Right cardiac atrium (tissue), 5 donors: Measurements from ENCODE around the gene AZU1. TPM values are rescaled to one million over a fixed set of nuclear protein-coding genes. Genes with fewer than 3 reads are reported as not detected.

Experiments
- ATAC-seq, 2 donors: fragments of 200-7000 bp; cut with Tn5 transposase; one replicate each; pipeline versions ENCODE4 v1.8.0 to v1.9.1; 2020; ENCODE audit warnings: moderate library complexity in 2 of 2, mild to moderate bottlenecking in 1 of 2
- DNase-seq, 3 donors: peaks; one replicate each; pipeline ENCODE4 v3.0.0-alpha.2; 2020
- H3K27ac ChIP-seq: one replicate; pipeline ENCODE4 v1.5.1; 2013; ENCODE audit warnings: mild to moderate bottlenecking, low read length, control low read depth, moderate library complexity
- H3K27me3 ChIP-seq: one replicate; pipeline ENCODE4 v1.6.1; 2013; ENCODE audit not compliant: control insufficient read depth, insufficient read depth
- H3K4me1 ChIP-seq: one replicate; pipeline ENCODE4 v1.6.1; 2013; ENCODE audit warnings: low read length; ENCODE audit not compliant: control insufficient read depth, insufficient read depth
- H3K4me3 ChIP-seq: one replicate; pipeline ENCODE4 v1.5.1; 2013; ENCODE audit warnings: low read length, control low read depth
- H3K9me3 ChIP-seq: one replicate; pipeline ENCODE4 v1.6.1; 2013; ENCODE audit warnings: low read length; ENCODE audit not compliant: control insufficient read depth
- WGBS: extraction: QIAGEN DNeasy Blood & Tissue Kit; methylation state at CpG from one replicate; pipeline ENCODE4 v1.1.7; 2013; 5-methylcytosine and 5-hydroxymethylcytosine counted together
- intact Hi-C, 4 donors: fragments of 100-400 bp; cut with DNase I; formaldehyde crosslinking; loops; one replicate each; pipeline versions ENCODE4 v1.11.0 to v1.14.0; 2022 to 2023
- polyA plus RNA-seq: library from polyadenylated mRNA; stranded (reverse); fragments of 200-250 nt; gene quantifications from one replicate; pipeline ENCODE4 v1.2.3, GENCODE V29; 2013
- total RNA-seq, 4 donors: library from RNA; stranded (reverse); fragmentation: NEBNext Ultra II Directional; extraction: Animal tissue kit (Norgen Biotek cat#: 25700); gene quantifications; one replicate each; pipeline ENCODE4 v1.2.1, GENCODE V29; 2021
- donor health status: healthy with polysubstance abuse.
- donor health status: DM: no; HTN: yes; CAD: no.
- donor health status: DM: no; HTN: no; CAD: no.
- donor health status: DM: no; HTN: yes; CAD: no; lungs with severe emphysema.
- donor health status: DM: yes; HTN: yes; CAD: no.

The AZU1 gene
- total and polyA plus RNA-seq, 5 donors: 0.11 TPM; not detected in 4

- intact Hi-C loops: no loop called here
- Histone ChIP-seq H3K9me3 (no peaks in the 10 kb centered on the region), H3K27ac (peak overlapping the region; percentile 62), H3K27me3 (no peaks in the 10 kb centered on the region), H3K4me3 (no peak overlapping the region), H3K4me1 (no peaks in the 10 kb centered on the region)
- DNase-seq: no peak
- WGBS: 74% methylated on average over 9 of the region's 9 CpGs
- ATAC-seq: peak in 1 of 2 donors; percentile 16
Observed at GRCh38 chr19:789701-790060, 38.0 kb upstream of the AZU1 start.

- no peak for ATAC-seq
- WGBS: 78% methylated on average over 26 of the region's 26 CpGs
- Histone ChIP-seq H3K27ac (peak overlapping the region; percentile 4), H3K4me3 (no peak overlapping the region), H3K27me3 (no peaks in the 10 kb centered on the region), H3K4me1 (peaks cover 2% of the 10 kb centered on the region), H3K9me3 (no peaks in the 10 kb centered on the region)
- intact Hi-C loops: no loop called here
- no peak for DNase-seq
Observed at GRCh38 chr19:791007-791566, 36.5 kb upstream of the AZU1 start.

- H3K27ac ChIP-seq: peak overlapping the region; percentile 4
- H3K9me3 ChIP-seq: no peaks in the 10 kb centered on the region
- no peaks in the 10 kb centered on the region for H3K27me3 ChIP-seq
- WGBS: 47% methylated on average over 8 of the region's 8 CpGs
- intact Hi-C loops: no loop called here
- no peak overlapping the region for H3K4me3 ChIP-seq
- DNase-seq (peak in 2 of 3 donors; percentile 54 to 80), ATAC-seq (peak in 1 of 2 donors; percentile 56)
- peaks cover 3% of the 10 kb centered on the region for H3K4me1 ChIP-seq
Observed at GRCh38 chr19:791567-792305, 35.9 kb upstream of the AZU1 start.

GRCh38 chr19:792306-792885 lies 35.2 kb upstream of the AZU1 start:
- Histone ChIP-seq H3K4me1 (peaks cover 3% of the 10 kb centered on the region), H3K4me3 (no peak overlapping the region), H3K27ac (peak overlapping the region; percentile 2), H3K9me3 (no peaks in the 10 kb centered on the region), H3K27me3 (no peaks in the 10 kb centered on the region)
- intact Hi-C loops: no loop called here
- ATAC-seq (no peak), DNase-seq (no peak)
- WGBS: 63% methylated on average over 16 of the region's 16 CpGs

GRCh38 chr19:793806-794205 lies 33.8 kb upstream of the AZU1 start:
- H3K27me3 ChIP-seq: no peaks in the 10 kb centered on the region
- no peak overlapping the region for H3K27ac ChIP-seq
- intact Hi-C loops: no loop called here
- H3K4me3 ChIP-seq: no peak overlapping the region
- peaks cover 3% of the 10 kb centered on the region for H3K4me1 ChIP-seq
- ATAC-seq: no peak
- DNase-seq: peak in 1 of 3 donors; percentile 61
- 94% methylated on average over 12 of the region's 12 CpGs for WGBS
- H3K9me3 ChIP-seq: no peaks in the 10 kb centered on the region

GRCh38 chr19:795073-795611 lies 32.5 kb upstream of the AZU1 start:
- Histone ChIP-seq H3K9me3 (no peaks in the 10 kb centered on the region), H3K27me3 (no peaks in the 10 kb centered on the region), H3K4me1 (peaks cover 7% of the 10 kb centered on the region), H3K27ac (no peak overlapping the region), H3K4me3 (no peak overlapping the region)
- intact Hi-C loops: no loop called here
- no peak for ATAC-seq
- WGBS: 71% methylated on average over 28 of the region's 28 CpGs
- peak; percentile 71 to 90 (median 88) for DNase-seq

- H3K4me3 ChIP-seq: peak overlapping the region; percentile 61
- no peaks in the 10 kb centered on the region for H3K9me3 ChIP-seq
- no peaks in the 10 kb centered on the region for H3K27me3 ChIP-seq
- 79% methylated on average over 39 of the region's 39 CpGs for WGBS
- DNase-seq (peak; percentile 40 to 73 (median 70)), ATAC-seq (no peak)
- intact Hi-C loops: no loop called here
- peaks cover 11% of the 10 kb centered on the region for H3K4me1 ChIP-seq
- no peak overlapping the region for H3K27ac ChIP-seq
Observed at GRCh38 chr19:795691-796581, 31.7 kb upstream of the AZU1 start.

- peak; percentile 90 to 93 for ATAC-seq
Observed at GRCh38 chr19:796692-797527, 30.7 kb upstream of the AZU1 start, which contains the start of gene PTBP1. Gene PTBP1, plus strand, starts transcription at chr19:797452. Its CDS starts 46 bp downstream, at chr19:797498.

GRCh38 chr19:797528-798414 lies 29.9 kb upstream of the AZU1 start:
- H3K4me3 ChIP-seq: peak overlapping the region; percentile 99
- H3K27me3 ChIP-seq: no peaks in the 10 kb centered on the region
- H3K27ac ChIP-seq: peak overlapping the region; percentile 82
- intact Hi-C loops: no loop called here
- DNase-seq (peak; percentile 92 to 97 (median 96)), ATAC-seq (peak; percentile 16 to 27)
- H3K9me3 ChIP-seq: no peaks in the 10 kb centered on the region
- under 1% methylated on average over 125 of the region's 129 CpGs for WGBS
- peaks cover 19% of the 10 kb centered on the region for H3K4me1 ChIP-seq

More at GRCh38 chr19:796692-797527, 30.7 kb upstream of the AZU1 start, which contains the start of gene PTBP1:
- intact Hi-C loops: no loop called here
- H3K4me3 ChIP-seq: peak within 1 kb of the TSS; percentile 99
- no peaks in the 10 kb centered on the region for H3K9me3 ChIP-seq
- H3K27ac ChIP-seq: peak within 1 kb of the TSS; percentile 82
- peak; percentile 100 for DNase-seq
- peaks cover 19% of the 10 kb centered on the region for H3K4me1 ChIP-seq
- no peaks in the 10 kb centered on the region for H3K27me3 ChIP-seq
- WGBS: 1% methylated on average over 83 of the region's 83 CpGs
